ENCODE measurements around the gene GPR63.
"Not testable (repeated sequence)": the region's sequence is repeated elsewhere in the genome, so short reads cannot be mapped to it uniquely, and the experiment has no call there.

The GPR63 gene

GRCh38 chr6:96837081-96837971, at the start of gene GPR63:
GPR63 (minus strand) TSS chr6:96837477; CDS start chr6:96799731, 37,746 bp downstream.
- DNase-seq, result peak; percentile 55

- no peak for DNase-seq
Observed at GRCh38 chr6:96886519-96886918, 49.2 kb upstream of the GPR63 start.

- not testable (repeated sequence) for DNase-seq
Observed at GRCh38 chr6:96885187-96885631, 47.9 kb upstream of the GPR63 start.

- DNase-seq, result no peak
Observed at GRCh38 chr6:96878143-96878542, 40.9 kb upstream of the GPR63 start.

GRCh38 chr6:96876886-96877545, 39.7 kb upstream of the GPR63 start:
- no peak for DNase-seq

GRCh38 chr6:96872976-96873375, 35.7 kb upstream of the GPR63 start:
- DNase-seq, result no peak

GRCh38 chr6:96865055-96865405, 27.8 kb upstream of the GPR63 start:
- DNase-seq, result no peak

GRCh38 chr6:96864216-96865054, 27.2 kb upstream of the GPR63 start:
- no peak for DNase-seq

- no peak for DNase-seq
Observed at GRCh38 chr6:96862560-96862959, 25.3 kb upstream of the GPR63 start.

- DNase-seq, result no peak
Observed at GRCh38 chr6:96861588-96861987, 24.3 kb upstream of the GPR63 start.

GRCh38 chr6:96856856-96857255, 19.6 kb upstream of the GPR63 start:
- DNase-seq, result no peak

- DNase-seq, result no peak
Observed at GRCh38 chr6:96853083-96853482, 15.8 kb upstream of the GPR63 start.

- no peak for DNase-seq
Observed at GRCh38 chr6:96852605-96853004, 15.3 kb upstream of the GPR63 start.

- no peak for DNase-seq
Observed at GRCh38 chr6:96851858-96852257, 14.6 kb upstream of the GPR63 start.

- no peak for DNase-seq
Observed at GRCh38 chr6:96849615-96850014, 12.3 kb upstream of the GPR63 start.

GRCh38 chr6:96844530-96844929, 7.3 kb upstream of the GPR63 start:
- no peak for DNase-seq

GRCh38 chr6:96841345-96841744, 4.1 kb upstream of the GPR63 start:
- DNase-seq, result no peak

GRCh38 chr6:96836631-96837080, 621 bp downstream of the GPR63 start:
- DNase-seq, result no peak

- DNase-seq, result no peak
Observed at GRCh38 chr6:96834070-96834469, 3.2 kb downstream of the GPR63 start.

- no peak for DNase-seq
Observed at GRCh38 chr6:96832780-96833179, 4.5 kb downstream of the GPR63 start.

- no peak for DNase-seq
Observed at GRCh38 chr6:96826865-96827264, 10.4 kb downstream of the GPR63 start.

- no peak for DNase-seq
Observed at GRCh38 chr6:96823743-96824142, 13.5 kb downstream of the GPR63 start.

- no peak for DNase-seq
Observed at GRCh38 chr6:96821034-96821433, 16.2 kb downstream of the GPR63 start.

Measured in CD4-positive, alpha-beta T cell treated with Interleukin-15 for 1 hour (primary cell).